Lower lobe of right lung (tissue), 2 donors: ENCODE measurements around the gene TRIM63. TPM values are rescaled to one million over a fixed set of nuclear protein-coding genes. Genes with fewer than 3 reads are reported as not detected.

Experiments used
- ATAC-seq, 2 donors: fragments of 200-7000 bp; cut with Tn5 transposase; one replicate each; pipeline ENCODE4 v1.9.1; 2020 to 2022; ENCODE audit warnings: mild to moderate bottlenecking in 2 of 2, moderate library complexity in 2 of 2
- DNase-seq: peaks from one replicate; pipeline ENCODE4 v3.0.0-alpha.2; 2020
- H3K27ac ChIP-seq: fragments of 200-600 bp; one replicate; pipeline ENCODE4 v1.8.0; 2022
- H3K27me3 ChIP-seq: fragments of 200-600 bp; one replicate; pipeline ENCODE4 v1.8.0; 2022; ENCODE audit warnings: low read depth
- H3K36me3 ChIP-seq: fragments of 200-600 bp; one replicate; pipeline ENCODE4 v1.8.0; 2022; ENCODE audit warnings: mild to moderate bottlenecking
- H3K4me1 ChIP-seq: fragments of 200-600 bp; one replicate; pipeline ENCODE4 v1.8.0; 2022
- H3K4me3 ChIP-seq: fragments of 200-600 bp; one replicate; pipeline ENCODE4 v1.8.0; 2022; ENCODE audit warnings: mild to moderate bottlenecking
- H3K9me3 ChIP-seq: fragments of 200-600 bp; one replicate; pipeline ENCODE4 v1.8.0; 2022
- intact Hi-C: fragments of 100-400 bp; cut with DNase I; formaldehyde crosslinking; loops from one replicate; pipeline ENCODE4 v1.11.0; 2022
- total RNA-seq: library from RNA; stranded (reverse); fragmentation: NEBNext Ultra II Directional; extraction: Animal tissue kit (Norgen Biotek cat#: 25700); gene quantifications from one replicate; pipeline ENCODE4 v1.2.1, GENCODE V29; 2021
- TF ChIP-seq, protein P1 (sequence below): fragments of 200-600 bp; IDR thresholded peaks from one replicate; pipeline ENCODE4 v1.8.0; 2022; ENCODE audit warnings: antibody characterized with exemption, mild to moderate bottlenecking
- donor health status: DM: no; HTN: yes; CAD: no; lungs with severe emphysema.

The TRIM63 gene
- total RNA-seq, 1 donor from 2014 or later, result 0.53 TPM

GRCh38 chr1:26059906-26060305, 7.5 kb downstream of the TRIM63 start:
- intact Hi-C loops, result no loop called here
- H3K27me3 ChIP-seq, result peaks cover 3% of the 10 kb centered on the region
- H3K9me3 ChIP-seq, result no peaks in the 10 kb centered on the region
- DNase-seq (no peak), ATAC-seq (no peak)
- no peak overlapping the region for H3K27ac ChIP-seq
- no peaks in the 10 kb centered on the region for H3K4me1 ChIP-seq
- TF ChIP-seq, protein P1, sequence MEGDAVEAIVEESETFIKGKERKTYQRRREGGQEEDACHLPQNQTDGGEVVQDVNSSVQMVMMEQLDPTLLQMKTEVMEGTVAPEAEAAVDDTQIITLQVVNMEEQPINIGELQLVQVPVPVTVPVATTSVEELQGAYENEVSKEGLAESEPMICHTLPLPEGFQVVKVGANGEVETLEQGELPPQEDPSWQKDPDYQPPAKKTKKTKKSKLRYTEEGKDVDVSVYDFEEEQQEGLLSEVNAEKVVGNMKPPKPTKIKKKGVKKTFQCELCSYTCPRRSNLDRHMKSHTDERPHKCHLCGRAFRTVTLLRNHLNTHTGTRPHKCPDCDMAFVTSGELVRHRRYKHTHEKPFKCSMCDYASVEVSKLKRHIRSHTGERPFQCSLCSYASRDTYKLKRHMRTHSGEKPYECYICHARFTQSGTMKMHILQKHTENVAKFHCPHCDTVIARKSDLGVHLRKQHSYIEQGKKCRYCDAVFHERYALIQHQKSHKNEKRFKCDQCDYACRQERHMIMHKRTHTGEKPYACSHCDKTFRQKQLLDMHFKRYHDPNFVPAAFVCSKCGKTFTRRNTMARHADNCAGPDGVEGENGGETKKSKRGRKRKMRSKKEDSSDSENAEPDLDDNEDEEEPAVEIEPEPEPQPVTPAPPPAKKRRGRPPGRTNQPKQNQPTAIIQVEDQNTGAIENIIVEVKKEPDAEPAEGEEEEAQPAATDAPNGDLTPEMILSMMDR, result no peak
- no peaks in the 10 kb centered on the region for H3K36me3 ChIP-seq
- H3K4me3 ChIP-seq, result no peak overlapping the region

DNA sequence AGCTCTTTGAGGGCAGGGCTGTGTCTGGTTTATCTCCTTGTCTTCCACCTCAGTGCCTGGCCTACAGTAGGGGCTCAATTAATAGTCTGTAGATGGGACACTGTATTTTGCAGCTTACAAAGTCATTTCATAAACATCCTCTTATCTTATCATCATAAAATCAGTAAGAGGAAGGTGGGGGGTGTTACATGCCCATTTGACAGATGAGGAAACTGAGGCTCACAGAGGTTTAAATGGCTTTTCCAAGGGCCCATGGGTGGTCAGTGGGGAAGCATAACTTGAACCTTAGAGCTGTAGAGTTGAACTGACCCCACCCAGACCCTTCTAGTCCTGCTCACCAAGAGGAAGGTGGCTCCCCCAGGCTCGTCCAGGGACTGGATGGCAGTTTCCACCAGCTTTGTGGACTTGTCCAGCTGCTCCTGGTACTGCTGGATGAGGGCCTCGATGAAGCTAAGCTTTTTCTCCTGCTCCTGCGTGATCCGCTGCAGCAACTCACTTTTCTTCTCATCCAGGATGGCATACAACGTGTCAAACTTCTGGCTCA, 9.3 kb downstream of the TRIM63 start:
- H3K27ac ChIP-seq, result no peak overlapping the region
- DNase-seq (no peak), ATAC-seq (no peak)
- TF ChIP-seq, protein P1, result no peak
- H3K36me3 ChIP-seq, result no peaks in the 10 kb centered on the region
- no peaks in the 10 kb centered on the region for H3K4me1 ChIP-seq
- no peak overlapping the region for H3K4me3 ChIP-seq
- intact Hi-C loops, result no loop called here
- peaks cover 12% of the 10 kb centered on the region for H3K27me3 ChIP-seq
- H3K9me3 ChIP-seq, result no peaks in the 10 kb centered on the region

GRCh38 chr1:26057189-26057588, 10.2 kb downstream of the TRIM63 start:
- TF ChIP-seq, protein P1, result no peak
- intact Hi-C loops, result no loop called here
- H3K4me3 ChIP-seq, result no peak overlapping the region
- no peaks in the 10 kb centered on the region for H3K36me3 ChIP-seq
- no peak for DNase-seq
- no peak for ATAC-seq
- no peak overlapping the region for H3K27ac ChIP-seq
- no peaks in the 10 kb centered on the region for H3K9me3 ChIP-seq
- H3K4me1 ChIP-seq, result no peaks in the 10 kb centered on the region
- H3K27me3 ChIP-seq, result peaks cover 12% of the 10 kb centered on the region

- no peaks in the 10 kb centered on the region for H3K36me3 ChIP-seq
- no peaks in the 10 kb centered on the region for H3K4me1 ChIP-seq
- ATAC-seq, result no peak
- TF ChIP-seq, protein P1, result no peak
- intact Hi-C loops, result no loop called here
- H3K27ac ChIP-seq, result no peak overlapping the region
- peaks cover 8% of the 10 kb centered on the region for H3K27me3 ChIP-seq
- DNase-seq, result no peak
- no peaks in the 10 kb centered on the region for H3K9me3 ChIP-seq
- no peak overlapping the region for H3K4me3 ChIP-seq
Observed at GRCh38 chr1:26055041-26055440, 12.4 kb downstream of the TRIM63 start.

DNA sequence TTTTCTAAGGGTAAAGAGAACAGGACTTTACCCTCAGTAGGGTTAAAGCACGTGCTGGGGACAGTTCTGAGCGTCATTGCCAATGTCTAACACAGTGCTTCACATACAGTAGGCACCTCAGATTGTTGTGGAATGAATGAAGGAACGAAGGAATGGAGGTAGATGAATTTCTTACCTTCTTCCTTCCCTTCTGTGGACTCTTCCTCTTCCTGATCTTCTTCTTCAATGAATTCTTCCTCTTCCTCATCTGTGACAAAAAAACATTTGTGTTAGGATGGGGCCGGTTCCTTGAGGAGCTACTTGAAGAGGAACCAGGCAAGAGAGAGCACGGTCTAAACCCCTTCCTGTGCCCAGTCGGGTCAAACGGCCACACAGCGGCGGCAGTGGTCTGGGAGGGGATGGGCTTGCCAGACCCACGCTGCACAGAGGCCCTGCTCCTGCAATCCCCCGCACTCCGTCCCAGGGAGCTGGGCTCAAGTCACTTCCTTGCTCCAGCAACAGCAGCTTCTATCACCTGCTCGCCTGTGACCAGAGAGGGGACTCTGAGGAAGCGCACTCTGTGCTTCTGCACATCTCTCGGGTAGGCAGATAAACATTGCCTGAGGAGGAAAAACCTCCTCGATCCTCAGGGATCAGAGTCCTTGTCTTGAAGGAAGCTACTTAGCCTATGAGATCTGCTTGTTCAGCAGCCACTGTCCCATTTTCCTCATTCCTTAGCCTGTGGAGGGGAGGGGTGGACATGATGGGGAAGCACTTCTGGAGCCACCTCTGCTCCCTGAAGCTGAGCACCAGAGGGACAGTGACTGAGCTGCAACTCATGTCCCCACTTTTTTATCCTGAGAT, 13.5 kb downstream of the TRIM63 start:
- intact Hi-C loops, result no loop called here
- no peak overlapping the region for H3K27ac ChIP-seq
- TF ChIP-seq, protein P1, result no peak
- DNase-seq (no peak), ATAC-seq (no peak)
- no peak overlapping the region for H3K4me3 ChIP-seq
- no peaks in the 10 kb centered on the region for H3K36me3 ChIP-seq
- no peaks in the 10 kb centered on the region for H3K4me1 ChIP-seq
- H3K27me3 ChIP-seq, result peaks cover 15% of the 10 kb centered on the region
- no peaks in the 10 kb centered on the region for H3K9me3 ChIP-seq
